HG02610 (cell line): ENCODE measurements around the gene PIM3.

Experiments
- ATAC-seq: cut with Tn5 transposase; IDR thresholded peaks from one replicate; pipeline ENCODE4 v1.9.1; 2021; ENCODE audit warnings: mild to moderate bottlenecking, moderate library complexity; ENCODE audit not compliant: unreplicated experiment

PIM3 gene

DNA sequence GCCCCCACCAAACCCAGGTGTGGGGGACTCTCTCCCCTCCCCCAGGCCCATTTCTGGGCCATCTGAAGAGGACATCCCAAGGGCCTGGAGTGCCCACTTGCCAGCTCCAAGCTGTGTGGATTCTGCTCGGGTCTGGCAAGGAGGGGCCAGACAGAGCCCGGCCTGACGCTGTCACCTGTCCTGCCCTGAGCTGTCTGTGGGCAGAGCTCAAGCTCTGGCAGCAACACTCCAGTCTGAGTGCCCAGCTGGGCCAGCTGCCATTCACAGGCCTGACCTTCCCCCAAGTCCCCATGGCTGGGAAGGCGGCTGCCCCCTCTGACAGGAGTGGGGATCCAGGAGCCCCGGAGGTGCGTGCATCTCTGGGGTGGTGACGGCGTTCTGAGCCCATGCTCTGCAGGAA, 6.2 kb upstream of the PIM3 start:
- no peak for ATAC-seq

DNA sequence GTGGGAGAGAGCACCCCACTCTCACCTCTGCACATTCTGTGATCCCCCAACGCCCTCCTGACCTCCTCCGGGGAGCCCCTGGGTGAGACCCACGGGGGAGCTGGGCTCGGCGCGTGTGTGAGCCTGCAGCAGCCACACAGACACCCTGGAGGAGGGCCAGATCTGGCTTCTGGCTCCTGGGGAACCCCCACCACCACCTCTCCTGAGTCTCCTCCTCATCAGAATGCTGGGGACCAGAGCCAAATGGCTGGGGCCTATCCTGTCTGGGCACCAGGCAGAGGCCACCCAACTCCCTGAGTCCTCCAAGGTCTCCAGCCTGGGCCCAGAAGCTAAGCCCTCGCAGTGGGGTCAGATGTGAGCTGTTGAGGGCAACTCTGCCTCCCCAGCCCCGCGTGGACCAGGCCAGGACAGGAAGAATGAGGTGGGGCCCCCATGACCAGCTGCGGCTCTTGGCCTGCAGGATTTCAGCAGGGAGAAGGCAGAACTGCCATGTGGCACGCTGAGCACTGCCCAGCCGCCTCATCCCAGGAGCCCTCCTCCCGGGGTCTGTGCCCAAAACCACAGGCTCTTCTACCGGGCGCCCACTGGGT, 5.5 kb upstream of the PIM3 start:
- ATAC-seq: no peak

DNA sequence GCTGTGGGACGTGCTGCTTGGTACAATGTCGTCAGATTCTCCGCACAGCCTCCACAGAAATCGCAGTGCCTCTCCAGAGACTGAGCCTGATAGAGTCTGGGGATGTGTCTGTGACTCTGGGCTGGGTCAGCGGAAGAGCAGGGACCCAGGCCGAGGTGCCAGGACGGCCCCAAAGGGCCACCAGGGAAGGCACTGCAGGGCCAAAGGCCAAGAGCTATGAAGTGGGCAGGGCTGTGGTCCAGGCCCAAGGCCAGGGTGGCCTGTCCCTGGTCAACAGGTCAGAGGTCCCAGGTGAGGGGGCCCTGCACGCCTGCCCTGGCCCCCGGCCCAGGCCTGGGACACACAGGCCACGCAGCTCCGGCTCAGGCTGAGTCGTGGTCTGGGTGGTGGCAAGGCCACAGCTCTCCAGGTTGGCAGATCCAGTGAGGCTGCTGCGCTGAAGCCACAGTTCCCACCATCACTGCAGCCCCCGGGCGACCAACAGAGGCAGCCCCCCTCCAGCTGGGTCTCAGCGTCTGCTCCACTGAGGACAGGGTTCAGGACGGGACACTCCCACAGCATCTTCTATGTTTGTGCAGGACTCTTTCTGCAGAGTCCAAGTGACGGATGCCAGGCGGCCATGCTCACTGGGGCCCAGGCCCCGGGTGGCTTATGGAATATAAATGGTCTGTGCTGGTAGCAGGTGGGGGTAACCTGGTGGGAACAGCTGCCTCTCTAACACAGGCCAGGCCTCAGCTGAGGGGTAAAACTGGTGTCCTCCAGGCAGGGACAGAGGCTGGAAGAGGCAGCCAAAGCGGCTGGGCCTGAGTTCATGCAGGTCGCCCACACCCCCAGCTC, 4.8 kb upstream of the PIM3 start:
- ATAC-seq: no peak

DNA sequence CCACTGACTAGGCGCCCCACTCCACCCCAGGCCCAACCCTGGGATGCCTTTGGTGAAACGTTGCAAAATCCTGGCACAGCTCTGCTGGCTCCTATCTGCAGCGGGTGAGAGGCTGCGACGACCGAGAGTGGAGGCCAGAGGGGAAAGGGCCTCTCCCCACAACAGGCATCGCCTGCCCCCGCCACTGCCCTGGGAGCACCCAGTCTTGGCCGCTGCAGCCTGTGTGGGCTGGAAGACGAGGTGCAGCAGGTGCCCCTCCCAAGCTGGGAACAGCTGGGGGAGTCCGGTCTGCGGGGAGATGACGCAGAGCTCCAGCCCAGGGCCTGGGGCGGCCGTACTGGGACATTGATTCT, 4.2 kb upstream of the PIM3 start:
- ATAC-seq: no peak

DNA sequence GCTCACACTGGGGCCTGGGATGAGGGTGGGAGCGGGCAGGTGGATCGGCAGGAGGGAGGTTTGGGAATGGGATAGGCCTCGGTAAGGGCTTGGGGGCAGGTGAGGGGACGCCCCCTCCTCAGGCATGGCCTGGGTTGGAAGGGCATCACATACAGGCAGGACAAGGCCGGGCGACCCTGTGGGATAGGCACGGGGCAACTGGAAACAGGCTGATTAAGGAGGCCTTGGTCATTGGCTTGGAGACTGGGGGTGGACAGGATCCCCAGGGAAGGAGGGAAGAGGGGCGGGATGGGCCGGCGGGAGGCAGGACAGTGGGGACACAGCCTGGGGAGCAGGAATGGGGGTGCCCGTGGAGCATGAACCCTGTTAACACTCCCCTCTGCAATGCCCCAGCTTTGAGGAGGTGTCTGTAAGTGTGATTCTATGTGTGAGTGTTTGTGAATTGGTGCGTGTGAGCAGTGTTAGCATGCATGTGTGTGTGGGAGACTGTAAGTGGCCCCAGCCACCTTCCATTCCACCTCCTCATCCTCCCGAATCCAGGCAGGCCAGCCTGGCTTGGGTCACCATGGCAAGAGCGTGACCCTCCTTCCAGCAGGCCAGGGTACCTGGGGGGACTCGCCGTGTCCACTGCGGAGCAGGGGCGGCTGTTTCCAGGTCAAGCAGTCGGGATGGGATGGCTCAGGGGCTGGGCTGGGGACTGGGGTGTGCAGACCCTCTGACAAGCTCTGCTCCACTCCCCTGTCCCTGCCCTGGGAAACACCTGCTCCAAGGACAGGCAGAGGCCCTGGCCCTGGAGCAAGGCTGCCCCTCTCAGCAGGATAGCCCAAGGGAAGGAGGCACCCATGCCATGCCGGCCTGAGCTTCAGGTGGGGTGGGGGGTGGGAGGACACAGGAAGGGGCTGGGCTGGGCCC, 3.4 kb upstream of the PIM3 start:
- no peak for ATAC-seq

DNA sequence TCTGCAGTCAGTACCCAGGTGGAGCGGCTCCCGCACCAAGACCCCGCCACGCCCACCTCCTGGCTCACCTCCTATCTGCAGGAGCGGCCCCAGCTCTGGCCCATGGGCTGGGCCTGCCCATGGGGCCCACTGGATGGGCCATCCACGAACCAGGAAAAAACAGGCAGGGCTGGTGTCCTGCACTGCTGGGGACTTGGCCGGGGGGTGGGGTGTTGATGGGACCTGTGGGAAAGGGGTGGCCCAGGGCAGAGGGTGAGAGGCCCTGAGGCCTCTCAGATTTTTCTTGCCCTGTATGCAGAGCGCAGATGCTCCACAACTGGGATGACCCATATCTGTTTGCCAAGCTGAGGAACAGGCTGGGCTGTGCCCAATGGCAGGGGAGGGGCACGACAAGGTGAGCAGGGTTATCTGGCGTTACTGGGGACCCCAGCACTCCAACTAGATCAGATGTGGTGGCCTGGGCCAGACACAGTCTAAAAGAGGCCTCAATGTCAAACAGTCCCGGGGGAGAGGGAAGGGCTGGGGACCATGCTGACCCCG, 2.7 kb upstream of the PIM3 start:
- no peak for ATAC-seq

DNA sequence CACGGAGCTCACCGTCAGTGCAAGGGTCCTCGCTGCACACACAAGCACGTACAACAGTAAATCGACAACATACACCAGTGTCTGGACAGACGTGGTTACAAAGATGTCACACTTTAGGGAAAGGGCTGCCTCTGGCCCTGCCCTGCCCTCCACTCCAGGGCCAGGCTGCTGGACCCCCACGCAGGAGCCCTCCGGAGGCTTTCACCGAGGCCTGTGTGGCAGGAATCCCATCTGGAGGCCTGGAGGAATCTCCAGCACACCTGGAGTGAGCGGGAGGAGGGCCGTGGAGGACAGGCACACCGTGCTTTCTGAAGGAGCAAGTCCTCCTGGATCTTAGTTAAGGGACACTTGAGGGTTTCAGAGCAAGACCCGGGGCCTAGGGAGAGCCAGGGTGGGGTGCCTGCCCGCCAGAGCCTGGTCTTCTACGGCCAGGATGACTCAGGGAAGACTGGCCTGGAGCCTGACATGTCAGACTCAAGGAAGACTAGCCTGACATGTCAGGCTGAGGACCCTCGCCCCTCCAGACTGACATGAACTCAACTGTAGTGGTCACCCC, 2.1 kb upstream of the PIM3 start:
- no peak for ATAC-seq

DNA sequence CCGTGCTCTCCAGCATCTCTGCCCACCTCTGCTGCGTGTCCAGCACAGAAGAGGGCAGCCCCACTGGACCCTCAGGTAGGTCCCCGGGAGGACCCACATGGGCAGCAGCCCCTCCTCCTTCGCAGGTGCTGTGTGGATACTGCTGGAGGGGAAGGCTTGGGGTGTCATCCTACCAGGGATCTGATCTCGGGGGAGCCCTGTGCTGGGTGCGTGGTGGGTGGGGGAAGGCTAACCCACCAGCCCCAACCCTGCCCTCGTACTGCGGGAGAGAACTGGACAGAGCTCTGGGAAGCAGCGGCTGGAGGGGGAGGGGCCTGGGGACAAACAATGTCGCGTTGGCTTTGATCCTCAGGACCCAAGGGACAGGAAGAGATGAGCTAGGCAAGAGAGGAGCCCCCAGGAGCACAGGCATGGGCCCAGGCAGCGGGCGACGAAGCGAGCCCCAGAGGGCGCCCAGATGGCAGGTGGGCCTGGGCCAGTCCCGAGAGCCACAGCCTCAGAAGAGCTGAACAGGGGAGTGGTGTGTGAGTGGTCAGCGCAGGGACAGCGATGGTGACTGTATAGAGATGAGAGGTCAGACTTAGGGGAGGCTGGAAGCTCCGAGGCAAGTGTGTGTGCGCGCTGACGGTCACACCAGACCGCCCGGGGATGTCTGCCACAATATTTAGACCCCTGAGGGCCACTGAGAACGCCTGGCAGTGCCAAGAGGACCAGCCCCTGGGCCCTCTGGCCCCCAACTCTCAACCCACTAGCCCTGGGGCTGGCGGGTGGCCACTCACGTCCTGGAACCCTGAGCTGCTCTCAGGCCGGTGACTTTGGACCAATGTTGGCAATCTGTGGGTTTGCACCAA, 1.4 kb upstream of the PIM3 start:
- no peak for ATAC-seq

DNA sequence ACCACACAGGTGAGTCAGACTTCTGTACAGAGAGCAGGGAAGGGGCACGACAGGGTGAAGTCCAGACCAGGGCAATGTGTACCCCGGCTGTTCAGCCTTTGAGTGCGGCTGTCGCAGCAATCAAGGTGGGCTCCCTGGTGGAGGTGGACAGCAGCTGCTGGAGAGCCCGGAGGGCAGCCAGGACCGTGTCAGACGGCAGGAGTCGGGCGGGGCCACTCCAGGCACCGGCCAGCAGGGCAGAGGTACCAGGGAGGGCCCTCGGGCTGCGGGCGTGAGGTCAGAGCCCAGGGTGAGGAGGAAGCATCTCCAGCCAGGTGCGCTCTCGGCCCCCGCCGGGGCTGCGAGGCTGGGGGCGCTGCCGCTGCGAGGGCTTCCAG, 802 bp upstream of the PIM3 start:
- ATAC-seq: no peak

DNA sequence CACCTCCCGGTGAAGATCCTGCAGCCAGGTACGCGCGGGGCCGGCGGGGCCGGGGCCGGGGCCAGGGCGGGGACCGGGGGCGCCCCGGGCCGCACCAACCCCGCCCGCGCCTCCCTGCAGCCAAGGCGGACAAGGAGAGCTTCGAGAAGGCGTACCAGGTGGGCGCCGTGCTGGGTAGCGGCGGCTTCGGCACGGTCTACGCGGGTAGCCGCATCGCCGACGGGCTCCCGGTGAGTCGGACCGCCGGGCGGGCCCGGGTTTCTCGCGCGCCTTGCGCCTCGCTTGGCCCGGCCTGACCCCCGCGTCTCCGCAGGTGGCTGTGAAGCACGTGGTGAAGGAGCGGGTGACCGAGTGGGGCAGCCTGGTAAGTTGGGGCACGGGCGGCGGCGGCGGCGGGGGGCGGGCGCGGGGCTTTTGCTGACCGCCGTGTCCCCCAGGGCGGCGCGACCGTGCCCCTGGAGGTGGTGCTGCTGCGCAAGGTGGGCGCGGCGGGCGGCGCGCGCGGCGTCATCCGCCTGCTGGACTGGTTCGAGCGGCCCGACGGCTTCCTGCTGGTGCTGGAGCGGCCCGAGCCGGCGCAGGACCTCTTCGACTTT, 531 bp downstream of the PIM3 start:
- ATAC-seq: no peak

DNA sequence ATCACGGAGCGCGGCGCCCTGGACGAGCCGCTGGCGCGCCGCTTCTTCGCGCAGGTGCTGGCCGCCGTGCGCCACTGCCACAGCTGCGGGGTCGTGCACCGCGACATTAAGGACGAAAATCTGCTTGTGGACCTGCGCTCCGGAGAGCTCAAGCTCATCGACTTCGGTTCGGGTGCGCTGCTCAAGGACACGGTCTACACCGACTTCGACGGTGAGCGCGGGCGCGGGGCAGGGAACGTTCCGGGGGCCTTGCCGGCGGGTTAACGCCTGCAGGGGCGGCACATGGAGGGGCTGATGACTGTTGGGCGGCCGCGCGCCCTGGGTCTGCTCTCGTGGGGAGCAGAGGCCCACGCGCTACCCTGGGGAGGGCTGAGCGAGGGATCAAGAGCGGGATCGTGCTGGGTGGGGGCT, 1.0 kb downstream of the PIM3 start:
- no peak for ATAC-seq

DNA sequence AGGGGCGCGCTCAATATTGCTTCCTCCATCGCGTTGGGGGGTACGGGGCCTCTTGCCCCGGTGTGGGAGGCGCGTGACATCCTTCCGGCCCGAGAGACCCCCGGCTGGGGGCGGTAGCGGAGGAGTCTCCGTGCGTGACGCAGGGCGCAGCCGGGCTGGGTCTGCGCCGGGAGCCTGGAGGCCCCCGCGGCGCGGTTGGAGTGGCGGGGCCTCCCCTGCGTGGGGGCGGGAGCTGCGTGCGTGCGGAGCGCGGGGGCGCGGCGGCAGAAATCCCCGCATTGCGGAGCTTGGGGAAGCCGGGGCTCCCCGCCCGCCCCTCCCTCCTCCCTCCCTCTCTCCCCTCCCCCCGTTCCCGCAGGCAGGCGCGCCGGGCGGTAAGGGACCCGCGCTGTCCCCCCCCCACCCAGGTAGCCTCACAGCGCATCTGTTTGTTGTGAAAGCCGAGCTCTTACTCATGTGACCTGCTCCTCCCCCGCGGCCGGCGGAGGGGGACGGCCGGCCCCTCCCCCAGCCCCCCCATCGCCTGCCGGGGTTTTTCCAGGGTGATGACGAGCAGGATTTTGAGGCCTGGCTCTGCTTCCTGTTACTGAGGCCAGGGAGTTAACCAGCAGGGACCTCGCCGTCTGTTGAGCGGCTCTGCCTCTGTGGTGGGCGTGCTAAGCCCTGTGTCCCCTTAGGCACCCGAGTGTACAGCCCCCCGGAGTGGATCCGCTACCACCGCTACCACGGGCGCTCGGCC, 1.6 kb downstream of the PIM3 start:
- ATAC-seq: no peak

DNA sequence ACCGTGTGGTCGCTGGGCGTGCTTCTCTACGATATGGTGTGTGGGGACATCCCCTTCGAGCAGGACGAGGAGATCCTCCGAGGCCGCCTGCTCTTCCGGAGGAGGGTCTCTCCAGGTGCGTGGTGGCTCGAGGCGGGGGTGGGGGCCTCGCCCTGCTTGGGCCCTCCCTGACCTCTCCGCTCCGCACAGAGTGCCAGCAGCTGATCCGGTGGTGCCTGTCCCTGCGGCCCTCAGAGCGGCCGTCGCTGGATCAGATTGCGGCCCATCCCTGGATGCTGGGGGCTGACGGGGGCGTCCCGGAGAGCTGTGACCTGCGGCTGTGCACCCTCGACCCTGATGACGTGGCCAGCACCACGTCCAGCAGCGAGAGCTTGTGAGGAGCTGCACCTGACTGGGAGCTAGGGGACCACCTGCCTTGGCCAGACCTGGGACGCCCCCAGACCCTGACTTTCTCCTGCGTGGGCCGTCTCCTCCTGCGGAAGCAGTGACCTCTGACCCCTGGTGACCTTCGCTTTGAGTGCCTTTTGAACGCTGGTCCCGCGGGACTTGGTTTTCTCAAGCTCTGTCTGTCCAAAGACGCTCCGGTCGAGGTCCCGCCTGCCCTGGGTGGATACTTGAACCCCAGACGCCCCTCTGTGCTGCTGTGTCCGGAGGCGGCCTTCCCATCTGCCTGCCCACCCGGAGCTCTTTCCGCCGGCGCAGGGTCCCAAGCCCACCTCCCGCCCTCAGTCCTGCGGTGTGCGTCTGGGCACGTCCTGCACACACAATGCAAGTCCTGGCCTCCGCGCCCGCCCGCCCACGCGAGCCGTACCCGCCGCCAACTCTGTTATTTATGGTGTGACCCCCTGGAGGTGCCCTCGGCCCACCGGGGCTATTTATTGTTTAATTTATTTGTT, 2.4 kb downstream of the PIM3 start:
- ATAC-seq: no peak

DNA sequence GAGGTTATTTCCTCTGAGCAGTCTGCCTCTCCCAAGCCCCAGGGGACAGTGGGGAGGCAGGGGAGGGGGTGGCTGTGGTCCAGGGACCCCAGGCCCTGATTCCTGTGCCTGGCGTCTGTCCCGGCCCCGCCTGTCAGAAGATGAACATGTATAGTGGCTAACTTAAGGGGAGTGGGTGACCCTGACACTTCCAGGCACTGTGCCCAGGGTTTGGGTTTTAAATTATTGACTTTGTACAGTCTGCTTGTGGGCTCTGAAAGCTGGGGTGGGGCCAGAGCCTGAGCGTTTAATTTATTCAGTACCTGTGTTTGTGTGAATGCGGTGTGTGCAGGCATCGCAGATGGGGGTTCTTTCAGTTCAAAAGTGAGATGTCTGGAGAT, 3.1 kb downstream of the PIM3 start:
- ATAC-seq: no peak

DNA sequence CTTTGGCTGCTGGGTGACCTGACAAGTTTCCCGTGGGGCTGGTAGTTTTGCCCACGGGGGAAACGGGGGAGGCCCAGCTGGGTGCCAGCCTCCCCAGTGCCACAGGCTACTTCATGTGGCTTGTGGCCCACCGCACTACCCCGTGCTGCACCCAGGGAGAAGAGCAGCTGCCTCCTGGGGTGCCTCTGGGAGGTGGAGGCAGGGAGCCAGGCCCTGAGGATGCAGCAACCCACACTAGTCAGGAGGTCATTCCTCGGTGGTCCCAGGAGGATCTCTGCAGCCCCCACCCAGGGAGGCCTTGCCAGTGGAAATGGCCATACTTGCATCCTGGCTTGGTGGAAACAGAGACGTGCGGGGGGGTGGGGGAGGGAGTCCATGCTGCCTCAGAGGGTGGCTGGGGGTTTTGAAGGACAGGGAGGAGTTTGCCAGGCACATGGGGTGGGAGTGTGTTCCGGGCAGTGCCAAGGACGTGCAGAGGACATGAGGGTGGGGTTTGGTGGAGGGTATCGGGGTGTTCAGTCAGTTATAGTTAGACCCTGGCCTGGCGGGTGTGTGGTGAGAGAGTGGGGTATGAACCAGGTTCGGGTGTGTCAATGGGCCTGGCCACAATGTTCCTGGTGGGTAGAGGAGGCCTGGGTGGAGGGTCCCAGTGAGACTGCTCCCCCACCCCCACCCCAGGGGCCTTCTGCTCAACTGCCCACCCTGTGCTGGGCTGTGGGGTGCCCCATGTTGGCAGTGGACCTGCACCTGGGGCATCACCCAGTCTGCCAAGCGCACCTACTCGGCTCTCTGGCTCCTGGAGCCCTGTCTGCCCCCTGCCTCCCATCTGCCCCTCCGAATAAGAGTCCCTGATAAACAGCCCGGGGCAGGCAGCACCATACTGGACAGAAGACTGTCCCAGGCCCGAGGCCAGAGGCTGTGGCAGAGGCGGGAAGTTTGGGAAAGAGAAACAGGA, 3.8 kb downstream of the PIM3 start:
- no peak for ATAC-seq

DNA sequence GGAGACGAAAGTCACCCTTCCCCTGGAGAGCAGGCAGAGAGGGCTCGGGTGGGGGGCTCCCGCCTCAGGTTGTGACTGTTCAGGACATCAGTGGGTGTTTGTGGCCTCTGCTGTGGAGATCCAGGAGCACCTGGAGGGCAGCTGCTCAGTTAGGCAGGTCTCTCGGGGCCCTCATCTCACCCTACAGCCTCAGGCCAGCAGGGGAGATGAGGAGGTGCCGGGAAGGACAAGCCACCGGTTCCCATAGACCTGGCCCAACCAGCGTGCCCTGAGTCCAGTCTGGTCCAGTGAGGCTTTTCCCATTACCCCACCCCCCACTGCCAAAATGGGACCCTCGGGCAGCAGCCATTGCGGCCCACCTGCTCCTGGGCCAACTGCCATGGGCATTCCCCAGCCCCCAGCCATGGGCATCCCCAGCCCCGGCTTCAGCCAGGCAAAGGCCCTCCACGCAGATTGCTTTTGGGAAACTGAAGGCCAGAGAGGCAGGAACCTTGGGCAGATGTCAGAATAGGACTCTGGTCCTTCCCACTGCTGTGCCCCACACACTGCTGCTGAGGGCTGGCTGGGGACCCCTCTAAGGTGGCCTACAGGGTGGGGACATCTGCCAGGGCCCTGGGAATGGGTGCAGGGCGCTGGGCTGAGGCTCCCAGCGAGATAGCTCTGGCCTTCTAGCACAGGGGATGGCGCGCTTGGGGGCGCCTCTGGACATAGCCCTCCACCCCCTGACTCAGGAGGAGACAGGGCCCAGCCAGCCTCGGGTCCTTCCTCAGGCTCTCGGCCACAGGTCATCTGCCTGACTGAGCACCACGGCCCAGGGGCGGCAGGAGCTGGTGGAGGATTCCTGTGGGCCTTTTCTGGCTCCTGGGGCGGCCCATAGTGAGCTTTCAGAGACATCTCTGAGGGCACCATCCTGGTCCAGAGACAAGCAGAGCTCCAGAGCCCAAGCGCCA, 4.8 kb downstream of the PIM3 start:
- ATAC-seq: no peak
